Measurements from ENCODE around the gene RILPL1.

DNA sequence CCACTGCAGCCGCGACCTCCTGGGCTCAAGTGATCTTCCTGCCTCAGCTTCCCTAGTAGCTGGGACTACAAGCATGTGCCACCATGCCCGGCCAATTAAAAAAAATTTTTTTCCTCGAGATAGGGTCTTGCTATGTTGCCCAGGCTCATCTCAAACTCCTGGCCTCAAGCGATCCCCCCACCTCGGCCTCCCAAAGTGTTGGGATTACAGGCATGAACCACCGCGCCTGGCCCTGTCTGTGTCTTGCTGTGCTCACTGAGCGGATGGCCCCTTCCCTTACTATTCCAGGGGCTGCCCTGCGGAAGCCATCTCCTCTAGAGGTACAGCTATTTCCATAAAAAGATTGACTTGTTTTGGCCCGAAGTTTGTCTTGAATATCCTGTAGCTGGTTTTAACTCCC is 55.5 kb downstream of the RILPL1 start:
- TF ChIP-seq EZH2phosphoT487 (IDR thresholded peaks at IDR 0.05; ENCODE audit: borderline replicate concordance, low read length) (no peak), EZH2 (IDR thresholded peaks at IDR 0.05; ENCODE audit: low read length, unreplicated experiment) (no peak)
- TF ChIP-seq, protein P1, sequence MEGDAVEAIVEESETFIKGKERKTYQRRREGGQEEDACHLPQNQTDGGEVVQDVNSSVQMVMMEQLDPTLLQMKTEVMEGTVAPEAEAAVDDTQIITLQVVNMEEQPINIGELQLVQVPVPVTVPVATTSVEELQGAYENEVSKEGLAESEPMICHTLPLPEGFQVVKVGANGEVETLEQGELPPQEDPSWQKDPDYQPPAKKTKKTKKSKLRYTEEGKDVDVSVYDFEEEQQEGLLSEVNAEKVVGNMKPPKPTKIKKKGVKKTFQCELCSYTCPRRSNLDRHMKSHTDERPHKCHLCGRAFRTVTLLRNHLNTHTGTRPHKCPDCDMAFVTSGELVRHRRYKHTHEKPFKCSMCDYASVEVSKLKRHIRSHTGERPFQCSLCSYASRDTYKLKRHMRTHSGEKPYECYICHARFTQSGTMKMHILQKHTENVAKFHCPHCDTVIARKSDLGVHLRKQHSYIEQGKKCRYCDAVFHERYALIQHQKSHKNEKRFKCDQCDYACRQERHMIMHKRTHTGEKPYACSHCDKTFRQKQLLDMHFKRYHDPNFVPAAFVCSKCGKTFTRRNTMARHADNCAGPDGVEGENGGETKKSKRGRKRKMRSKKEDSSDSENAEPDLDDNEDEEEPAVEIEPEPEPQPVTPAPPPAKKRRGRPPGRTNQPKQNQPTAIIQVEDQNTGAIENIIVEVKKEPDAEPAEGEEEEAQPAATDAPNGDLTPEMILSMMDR (conservative IDR thresholded peaks at IDR 0.05; ENCODE audit: low read depth, low read length) = no peak

All from PC-3 (cell line).